ENCODE results near the gene ZNF76.

ZNF76 gene

DNA sequence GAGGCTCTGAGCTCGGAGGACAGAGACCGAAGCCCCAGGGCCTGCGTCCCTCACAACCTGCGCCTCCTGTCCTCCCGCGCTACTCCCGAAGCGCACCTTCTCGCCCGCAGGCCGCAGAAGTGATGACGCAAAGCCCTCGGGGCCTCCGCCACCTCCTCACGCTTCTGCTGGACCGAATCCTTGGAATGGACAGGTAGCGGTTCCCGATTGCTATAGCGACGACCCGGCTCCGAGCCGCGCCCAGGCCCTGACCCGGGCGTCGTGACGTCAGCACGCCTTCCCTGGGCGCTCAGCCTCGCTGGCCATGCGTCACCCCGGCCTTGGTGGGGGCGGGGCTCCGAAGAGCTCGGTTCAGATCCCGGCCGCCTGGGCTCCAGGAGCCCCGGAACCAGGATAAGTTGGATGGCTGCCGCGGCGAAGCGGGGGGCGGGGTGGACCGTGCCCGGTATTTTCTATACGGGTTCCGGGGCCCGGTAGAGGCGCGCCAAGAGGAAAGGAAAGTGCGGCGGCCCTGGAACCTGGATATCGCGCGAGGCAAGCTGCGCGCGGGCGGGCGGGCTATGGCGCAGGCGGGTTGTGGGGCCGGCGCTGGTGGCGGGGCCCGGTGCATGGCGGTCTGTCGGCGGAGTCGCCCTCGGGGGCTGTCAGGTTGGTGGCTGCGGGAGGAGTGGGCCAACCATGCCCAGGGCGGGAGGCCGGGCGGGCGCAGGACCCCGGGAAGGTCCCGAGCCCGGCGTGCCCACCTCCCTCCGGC lies at the start of gene ZNF76:
ZNF76 (plus strand) TSS at position 542 of the 754 bp plus-strand sequence. CDS start 21,417 bp downstream, outside the sequence.
- peak; percentile 85 to 91 (median 88) for DNase-seq (ENCODE audit: low read depth in 2 of 3, low spot score in 2 of 3)

DNA sequence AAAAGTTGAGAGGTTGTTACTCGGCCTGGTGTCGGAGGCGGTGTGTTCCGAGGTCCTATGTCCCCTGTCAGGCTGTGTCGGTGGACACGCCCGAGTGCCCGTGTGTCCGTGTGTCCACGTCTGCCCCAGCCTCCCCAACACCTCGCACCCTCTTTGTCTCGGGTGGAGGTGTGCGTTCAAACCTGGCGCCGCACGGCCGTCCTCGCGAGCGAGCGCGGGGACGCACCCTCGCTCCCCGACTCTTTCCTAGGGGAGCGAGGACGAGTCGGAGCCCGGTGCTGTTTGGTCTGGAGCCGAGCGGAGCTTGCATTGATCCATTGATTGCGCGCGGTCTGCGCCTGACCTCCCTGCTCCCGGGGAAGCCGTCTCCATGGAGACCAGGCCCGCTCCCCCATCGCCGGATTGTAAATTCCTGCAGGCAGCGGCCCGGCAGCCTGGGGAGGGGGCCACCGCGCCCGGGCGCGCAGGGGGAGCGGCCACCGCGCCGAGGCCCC lies 46.2 kb upstream of the ZNF76 start:
- no peak for DNase-seq (ENCODE audit: low read depth in 2 of 3, low spot score in 2 of 3)

DNA sequence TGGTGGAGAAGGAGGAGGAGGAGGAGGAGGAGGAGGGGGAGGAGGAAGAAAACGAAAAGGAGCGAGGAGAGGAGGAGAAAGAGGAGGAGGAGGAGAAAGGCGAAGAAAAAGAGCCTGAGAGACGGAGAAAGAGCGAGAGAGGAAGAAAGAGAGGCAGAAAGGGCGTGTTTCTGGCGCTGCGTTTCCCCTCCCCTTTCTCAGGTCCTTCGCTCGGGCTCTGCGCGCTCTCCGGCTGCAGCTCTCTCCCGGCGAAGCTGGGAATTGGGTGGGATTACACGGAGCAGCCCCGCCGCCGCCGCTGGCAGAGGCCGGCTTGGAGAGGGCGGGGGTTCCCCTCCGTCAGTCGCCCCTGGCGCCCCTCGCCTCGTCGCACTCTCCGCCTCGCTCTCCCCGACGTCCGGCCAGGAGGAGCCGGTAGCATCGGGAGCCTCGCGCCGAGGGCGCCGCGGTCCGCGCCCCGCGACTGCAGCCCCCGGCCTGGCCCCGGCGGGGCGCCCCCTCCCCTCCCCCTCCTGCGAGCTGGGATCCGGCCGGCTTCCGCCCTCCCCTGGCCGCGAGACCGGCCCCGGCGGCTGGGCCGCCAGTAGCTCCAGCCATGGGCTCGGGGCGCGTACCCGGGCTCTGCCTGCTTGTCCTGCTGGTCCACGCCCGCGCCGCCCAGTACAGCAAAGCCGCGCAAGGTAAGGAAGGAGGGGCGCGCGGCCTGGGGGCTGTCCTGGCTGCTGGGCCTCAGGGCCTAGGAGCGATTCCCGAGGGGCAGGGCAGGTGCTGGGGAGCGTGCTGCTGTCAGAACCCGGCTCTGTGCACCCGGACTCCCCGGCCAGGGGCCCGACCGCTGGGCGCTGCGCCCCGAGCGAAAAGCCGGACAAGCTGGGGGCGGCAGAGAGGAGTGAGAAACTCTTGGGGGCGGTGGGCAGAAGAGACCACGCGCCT lies 45.4 kb upstream of the ZNF76 start, which contains the start of gene SCUBE3:
SCUBE3 (plus strand) TSS at position 133 of the 933 bp plus-strand sequence; CDS start at position 596, 463 bp downstream.
- DNase-seq (ENCODE audit: low read depth in 2 of 3, low spot score in 2 of 3), result no peak

DNA sequence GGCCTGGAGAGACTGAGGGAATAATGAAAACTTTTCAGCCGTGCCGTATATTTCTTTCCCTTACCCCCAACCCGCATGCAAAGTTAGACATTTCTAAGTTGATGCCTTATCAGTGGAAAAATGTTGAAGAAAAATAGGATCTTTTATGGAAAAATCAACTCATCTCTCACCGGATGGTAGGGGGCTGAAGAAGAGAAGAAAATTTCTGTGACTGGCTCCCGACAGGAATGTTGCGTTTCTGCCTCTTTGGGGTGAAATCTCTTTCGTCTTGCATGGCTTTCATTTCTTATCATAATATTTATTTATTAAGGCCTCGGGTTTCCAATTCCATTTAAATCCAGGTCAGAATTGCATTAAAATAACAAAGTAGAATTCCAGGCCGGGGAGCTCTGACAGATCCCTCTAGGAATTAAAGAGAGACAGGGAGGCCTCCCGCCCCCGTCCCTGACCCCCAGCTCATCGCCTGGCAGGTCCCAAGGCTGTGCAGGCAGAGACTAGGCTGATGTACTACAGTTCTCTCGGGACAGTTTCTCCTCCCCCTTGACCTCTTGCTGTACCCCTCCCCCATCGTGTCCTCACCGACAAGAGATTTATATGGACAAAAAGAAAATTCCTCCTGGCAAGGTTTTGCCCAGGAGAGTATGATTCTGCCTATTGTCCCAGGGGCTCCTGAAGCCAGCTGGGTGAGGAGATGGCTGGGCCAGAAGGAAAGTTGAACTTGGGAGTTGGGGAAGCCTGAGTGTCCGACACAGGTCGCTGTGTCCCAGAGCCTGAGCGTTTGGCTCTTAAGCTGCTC lies 44.5 kb upstream of the ZNF76 start:
- no peak for DNase-seq (ENCODE audit: low read depth in 2 of 3, low spot score in 2 of 3)

DNA sequence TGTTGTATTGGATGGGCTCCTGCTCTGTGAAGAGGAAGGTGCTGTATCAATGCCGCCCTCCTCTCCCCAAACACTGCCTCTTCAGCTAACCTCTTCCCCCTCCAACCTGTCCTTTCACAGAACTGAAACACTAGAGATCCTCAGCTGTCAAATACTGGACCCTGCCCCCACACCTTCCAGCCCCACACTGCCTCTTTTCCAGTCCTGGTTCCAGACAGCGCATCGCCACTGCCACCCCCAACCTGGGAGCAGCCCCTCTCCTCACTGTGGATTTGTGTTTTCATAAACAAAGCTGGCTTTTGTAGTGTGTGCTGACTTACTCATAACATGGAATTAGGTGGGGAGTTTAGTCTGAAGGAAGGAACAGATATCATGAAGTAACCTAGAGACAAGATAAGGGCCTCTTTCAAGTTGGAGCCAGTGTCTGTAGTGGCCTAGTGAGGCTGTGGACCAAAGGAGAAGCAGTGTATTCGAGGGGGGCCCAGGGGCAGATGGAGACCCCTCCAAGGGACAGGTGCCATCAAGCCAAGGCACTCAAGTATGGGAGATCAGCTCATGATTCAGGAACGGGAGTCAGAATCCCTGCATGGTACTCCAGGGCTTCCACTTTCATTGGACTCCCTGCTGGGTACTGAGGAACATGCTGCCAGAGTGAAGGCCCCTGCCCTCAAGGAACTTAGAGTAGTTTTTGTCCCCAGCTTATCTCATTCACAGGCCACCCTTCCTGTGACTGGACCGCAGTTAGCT lies 43.7 kb upstream of the ZNF76 start:
- no peak for DNase-seq (ENCODE audit: low read depth in 2 of 3, low spot score in 2 of 3)

DNA sequence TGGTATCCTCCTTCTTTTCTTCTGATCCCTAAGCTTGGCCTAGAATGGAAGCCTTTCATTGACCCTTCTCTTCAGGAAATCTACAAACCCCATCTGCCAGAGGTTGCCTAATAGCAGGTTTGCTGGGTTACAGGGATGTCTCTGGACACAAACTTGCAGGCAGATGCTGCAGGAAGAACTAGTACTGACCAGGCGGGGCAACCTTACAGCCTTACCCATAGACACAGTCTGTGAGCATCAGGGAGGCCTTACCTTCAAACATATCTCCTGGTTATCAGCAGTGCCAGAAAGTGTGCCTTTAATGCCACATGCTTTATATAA lies 43.2 kb upstream of the ZNF76 start:
- no peak for DNase-seq (ENCODE audit: low read depth in 2 of 3, low spot score in 2 of 3)

DNA sequence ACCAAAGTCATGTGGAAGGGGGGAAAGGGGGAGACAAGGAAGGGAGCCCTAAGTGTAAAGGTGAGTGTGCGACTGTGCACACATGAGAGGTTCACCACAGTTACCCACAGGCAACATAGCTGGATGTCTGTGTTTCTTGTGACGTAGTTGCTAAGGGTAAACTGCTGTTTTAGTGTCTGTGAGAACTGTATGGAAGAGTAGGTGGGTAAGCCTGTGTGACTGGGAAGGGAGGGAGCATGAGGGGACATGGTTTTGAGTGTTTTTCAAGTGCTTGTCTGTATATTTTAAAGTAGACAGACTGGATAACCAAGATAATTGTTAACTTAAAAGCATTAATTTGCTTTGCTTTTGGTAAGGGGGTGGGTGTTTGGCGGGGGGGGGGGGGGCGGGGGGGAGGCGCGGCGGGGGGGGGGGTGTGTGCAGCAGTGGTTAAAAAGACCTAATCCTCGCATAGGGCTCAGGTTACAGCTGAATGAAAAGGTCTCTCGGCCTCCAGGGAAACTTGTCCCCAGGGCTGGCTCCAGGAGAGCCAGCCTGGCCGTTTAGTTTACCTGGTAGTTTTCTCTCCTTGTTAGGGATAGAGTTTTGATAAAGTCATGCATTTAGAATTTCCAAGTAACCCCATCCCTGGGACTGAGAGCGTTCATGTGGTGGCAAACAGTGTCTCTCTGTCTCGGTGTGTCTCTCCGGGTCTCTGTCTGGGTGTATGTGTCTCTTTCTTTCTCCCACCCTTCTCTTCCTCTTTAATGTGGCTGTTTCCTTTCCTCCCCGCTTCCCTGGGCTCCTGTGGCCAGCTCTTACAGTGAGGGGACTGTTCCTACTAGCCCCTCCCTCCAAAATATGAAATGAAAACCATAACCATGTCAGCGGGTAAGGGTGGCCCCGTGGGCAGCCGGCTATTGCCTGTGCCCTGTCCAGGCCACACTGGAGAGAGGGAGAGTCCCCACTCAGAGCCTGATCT lies 42.4 kb upstream of the ZNF76 start:
- no peak for DNase-seq (ENCODE audit: low read depth in 2 of 3, low spot score in 2 of 3)

DNA sequence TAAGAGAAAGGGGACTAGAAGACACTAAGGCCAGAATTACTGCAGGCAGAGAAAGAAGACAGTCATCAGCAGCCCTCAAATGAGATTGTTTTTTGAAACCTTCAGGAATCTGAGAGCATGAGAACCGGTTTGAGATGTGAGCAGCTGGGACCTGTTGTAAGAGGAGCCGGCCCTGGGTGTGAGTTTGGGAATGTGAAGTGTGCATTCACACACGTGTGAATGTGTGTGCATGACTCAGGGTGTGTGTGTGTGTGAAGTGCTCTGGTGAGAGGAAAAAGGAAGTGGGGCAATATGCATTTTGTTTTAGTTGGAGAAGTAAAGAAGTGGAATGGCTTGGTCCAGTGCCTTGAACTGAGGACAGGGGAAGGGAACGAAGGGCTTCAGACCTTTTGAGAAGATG lies 41.5 kb upstream of the ZNF76 start:
- DNase-seq (ENCODE audit: low read depth in 2 of 3, low spot score in 2 of 3), result no peak

DNA sequence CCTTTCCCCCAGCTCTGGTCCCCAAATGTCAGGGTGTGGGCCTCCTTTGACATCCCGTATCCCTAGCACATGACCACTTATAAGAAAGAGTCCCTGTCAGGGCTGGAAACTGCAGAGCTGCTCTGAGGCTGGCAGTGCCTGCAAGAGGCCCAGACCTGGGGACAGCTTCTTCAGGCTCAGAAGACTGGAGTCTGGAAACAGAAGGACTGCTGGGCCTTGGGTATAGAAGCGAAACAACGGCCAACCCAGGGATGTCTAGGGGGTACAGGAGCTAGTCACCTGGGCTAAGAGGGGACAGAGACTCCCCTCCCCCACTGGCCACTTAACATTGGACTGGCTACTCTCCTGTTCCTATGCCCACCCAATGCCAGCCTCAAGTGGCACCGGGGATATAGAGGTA lies 41.1 kb upstream of the ZNF76 start:
- no peak for DNase-seq (ENCODE audit: low read depth in 2 of 3, low spot score in 2 of 3)

DNA sequence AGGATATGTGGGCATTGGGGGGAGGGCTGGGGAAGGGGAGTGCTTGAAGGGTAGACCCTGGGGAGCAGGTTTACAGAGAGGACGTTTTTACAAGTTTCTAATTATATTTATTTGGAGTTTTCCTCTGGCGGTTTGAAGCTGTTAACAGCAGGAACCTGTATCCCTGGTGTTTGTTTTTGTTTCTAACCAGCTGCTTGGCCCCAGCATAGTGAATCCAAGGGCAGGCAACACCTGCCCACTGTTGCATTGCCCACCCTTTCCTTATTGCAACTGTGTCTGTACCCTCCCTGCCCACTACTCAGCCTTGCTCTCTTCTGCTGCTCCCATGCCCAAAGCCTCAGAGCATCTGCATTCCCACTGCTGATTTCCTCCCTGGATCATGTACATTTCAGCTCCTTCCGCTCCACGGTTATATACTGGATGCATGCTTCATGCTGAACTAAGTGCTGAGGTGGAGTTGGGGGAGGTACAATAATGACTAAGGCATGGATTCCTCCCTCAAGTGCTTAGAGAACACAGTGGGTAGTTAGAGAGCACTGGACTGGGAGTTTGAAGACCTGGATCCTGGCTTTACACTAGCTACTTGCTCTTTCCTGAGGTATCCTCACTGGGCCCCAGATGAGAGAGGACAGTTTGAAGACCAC lies 39.7 kb upstream of the ZNF76 start:
- no peak for DNase-seq (ENCODE audit: low read depth in 2 of 3, low spot score in 2 of 3)

DNA sequence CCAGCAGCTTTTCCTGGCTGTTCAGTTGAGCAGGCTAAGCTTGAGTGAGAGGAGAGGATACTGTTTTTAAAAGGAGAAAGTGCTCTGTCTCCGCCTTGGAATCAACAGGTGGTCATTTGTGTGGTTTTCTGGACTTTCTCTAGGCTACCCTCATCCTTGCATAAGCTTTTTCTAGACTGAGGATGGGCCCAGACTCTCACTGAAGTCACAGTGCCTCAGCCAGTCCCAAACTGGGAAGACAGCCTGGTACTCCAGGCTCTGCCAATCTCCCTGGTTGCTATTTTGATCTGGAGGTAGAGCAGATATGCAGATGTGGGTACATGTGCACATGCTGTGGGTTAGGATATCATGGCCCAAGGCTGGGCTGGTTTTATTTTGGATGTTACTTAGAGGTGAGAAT lies 38.8 kb upstream of the ZNF76 start:
- DNase-seq (ENCODE audit: low read depth in 2 of 3, low spot score in 2 of 3), result no peak

DNA sequence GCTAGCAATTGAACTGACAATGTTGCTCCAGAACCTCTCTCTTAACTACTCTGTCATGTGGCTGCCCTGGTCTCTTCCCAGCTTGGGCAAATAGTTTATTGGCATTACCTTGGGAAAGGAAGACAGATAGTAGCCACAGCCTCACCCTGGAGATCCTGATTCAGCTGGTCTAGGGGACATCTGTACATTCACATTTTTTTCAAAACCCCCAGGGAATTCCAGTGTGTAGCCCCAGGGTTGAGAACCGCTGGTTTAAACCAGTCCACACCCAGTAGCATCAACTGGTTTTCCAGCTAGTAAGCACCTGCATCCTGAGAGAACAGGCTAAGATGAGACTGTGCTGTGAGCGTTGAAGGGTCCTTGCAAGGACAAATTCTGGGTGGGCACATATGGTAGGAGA lies 36.1 kb upstream of the ZNF76 start:
- DNase-seq (ENCODE audit: low read depth in 2 of 3, low spot score in 2 of 3), result no peak

DNA sequence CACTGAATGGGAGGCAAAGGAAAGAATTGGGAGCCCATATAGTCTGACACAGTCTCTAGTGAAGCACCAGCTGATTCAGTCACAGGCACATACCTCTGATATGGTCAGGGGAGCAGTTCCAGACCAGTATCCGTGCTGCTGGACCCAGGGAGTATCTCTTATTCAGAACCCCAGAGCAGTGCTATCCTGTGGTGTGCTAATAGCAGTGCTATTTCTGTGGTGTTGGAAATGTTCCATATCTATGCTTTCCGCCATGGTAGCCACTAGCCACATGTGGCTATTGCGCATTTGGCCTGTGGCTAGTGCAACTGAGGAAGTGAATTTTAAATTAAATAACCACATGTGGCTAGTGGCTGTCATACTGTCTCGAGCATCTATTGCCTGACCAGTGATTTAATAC lies 34.8 kb upstream of the ZNF76 start:
- no peak for DNase-seq (ENCODE audit: low read depth in 2 of 3, low spot score in 2 of 3)

DNA sequence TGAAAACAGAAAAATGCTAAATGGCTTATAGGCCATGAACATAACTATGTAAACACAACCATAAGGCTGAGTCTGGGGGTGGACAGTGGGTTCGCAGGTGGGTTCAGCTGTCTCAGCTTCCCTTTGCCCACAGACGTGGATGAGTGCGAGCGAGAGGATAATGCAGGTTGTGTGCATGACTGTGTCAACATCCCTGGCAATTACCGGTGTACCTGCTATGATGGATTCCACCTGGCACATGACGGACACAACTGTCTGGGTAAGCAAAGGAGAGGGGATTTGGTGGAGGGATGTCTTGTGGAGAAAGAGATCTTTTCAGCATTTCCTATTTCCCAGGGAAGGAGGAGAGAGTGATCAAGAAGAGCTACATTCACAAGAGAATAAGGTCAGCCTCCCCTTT lies 31.1 kb upstream of the ZNF76 start:
- DNase-seq (ENCODE audit: low read depth in 2 of 3, low spot score in 2 of 3), result no peak

DNA sequence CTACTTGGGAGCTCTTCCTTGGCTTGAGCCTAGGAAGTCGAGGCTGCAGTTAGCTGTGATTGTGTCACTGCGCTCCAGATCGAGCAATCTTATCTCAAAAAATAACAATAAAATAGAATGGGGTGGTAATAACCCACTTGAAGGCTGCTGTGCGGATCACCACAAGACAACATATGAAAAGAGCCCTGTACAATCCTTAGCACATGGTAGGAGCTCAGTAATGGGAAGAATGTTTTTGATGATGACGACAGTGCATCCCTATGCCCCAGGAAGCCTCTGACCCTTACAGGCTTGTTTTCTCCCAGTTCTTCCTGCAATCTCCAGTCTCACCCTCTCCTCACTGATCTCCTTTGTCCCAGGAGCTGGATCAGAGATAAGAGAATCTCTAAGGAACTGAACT lies 30.2 kb upstream of the ZNF76 start:
- no peak for DNase-seq (ENCODE audit: low read depth in 2 of 3, low spot score in 2 of 3)

DNA sequence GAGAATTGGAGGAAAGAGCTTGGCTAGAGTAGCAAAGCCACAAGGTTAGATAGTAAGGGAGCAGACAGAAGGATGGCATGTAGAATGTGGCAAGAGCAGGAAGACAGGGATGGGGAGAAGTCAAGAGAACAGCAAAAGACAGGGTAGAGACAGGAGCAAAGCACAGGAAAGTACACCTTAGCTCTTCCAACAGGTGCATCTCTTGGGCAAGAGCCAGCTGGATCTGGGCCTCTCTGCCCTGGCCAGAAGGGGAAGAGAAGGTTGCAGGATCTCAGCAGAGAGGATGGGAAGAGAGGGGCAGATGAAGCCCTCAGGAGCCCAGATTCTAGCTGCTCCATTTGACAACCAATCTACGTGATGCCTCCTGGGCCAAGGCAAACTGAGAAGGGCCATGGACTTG lies 29.0 kb upstream of the ZNF76 start:
- no peak for DNase-seq (ENCODE audit: low read depth in 2 of 3, low spot score in 2 of 3)

DNA sequence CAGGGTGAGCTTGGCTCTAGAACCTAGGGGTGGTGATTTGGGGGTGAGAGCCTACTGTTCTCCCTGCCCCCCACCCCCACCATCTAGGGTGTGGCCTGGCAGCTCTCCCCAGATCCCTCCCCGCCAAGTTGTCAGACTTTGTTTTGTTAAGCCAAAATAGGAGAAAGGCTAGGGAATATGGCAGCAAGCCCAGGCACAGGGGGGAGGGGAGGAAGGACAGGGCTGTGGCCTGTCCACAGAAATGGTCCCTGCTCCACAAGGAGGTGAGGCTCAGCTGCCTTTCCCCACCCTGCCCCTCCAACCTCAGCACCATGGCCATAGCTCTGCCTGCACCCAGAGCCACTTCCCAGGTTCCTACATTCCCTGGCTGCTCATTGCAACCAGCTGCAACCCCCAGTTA lies 28.6 kb upstream of the ZNF76 start:
- no peak for DNase-seq (ENCODE audit: low read depth in 2 of 3, low spot score in 2 of 3)

DNA sequence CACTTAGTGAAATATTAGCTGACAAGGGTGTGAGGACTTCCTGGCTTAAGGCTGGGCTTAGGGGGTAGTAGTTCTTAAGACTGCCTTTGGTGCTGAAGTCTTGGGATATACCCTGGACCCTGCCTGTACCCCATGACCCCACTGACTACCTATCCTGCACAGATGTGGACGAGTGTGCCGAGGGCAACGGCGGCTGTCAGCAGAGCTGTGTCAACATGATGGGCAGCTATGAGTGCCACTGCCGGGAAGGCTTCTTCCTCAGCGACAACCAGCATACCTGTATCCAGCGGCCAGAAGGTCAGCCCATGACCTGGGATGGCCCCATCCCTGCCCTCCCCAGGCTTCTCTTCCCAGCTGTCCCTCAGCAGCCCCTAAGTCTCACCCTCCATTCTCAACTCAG lies 28.0 kb upstream of the ZNF76 start:
- no peak for DNase-seq (ENCODE audit: low read depth in 2 of 3, low spot score in 2 of 3)

DNA sequence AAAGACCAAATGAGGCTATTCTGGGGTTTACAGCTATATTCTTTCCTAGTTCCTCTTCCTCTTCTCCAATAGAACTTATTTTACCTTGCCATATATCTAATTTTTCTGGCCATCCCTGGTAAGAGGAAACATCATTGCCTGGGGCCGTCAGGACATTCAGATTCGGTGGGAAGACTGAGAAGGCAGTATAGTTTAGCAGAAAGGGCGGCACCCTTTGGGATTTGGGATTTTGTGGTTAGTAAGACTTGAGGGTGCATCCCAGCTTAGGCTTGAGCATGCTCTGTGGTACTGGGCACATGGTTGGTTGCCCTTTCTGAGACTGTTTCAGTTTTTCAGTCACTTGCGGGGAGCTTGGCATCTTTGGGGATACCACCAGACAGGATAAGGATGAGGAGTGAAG lies 24.6 kb upstream of the ZNF76 start:
- DNase-seq (ENCODE audit: low read depth in 2 of 3, low spot score in 2 of 3), result no peak
